Lower leg skin (tissue), 3 donors: ENCODE results near the gene ANKRD6.

ENCODE experiments used
- CTCF ChIP-seq, 3 donors: fragments of 450-650 bp; IDR thresholded peaks; one replicate each; pipeline ENCODE4 v1.5.1; 2016; ENCODE audit warnings: antibody characterized with exemption in 3 of 3, mild to moderate bottlenecking in 3 of 3, moderate library complexity in 2 of 3
- POLR2A ChIP-seq, 2 donors: fragments of 450-650 bp; IDR thresholded peaks; one replicate each; pipeline ENCODE4 v1.6.1; 2016 to 2017; ENCODE audit warnings: antibody characterized with exemption in 2 of 2, mild to moderate bottlenecking in 1 of 2, moderate library complexity in 1 of 2

GRCh38 chr6:89520736-89521135 is 87.8 kb downstream of the ANKRD6 start:
- no peak for TF ChIP-seq CTCF (IDR thresholded peaks at IDR 0.05)
- TF ChIP-seq POLR2A (IDR thresholded peaks at IDR 0.05) = no peak
